ENCODE data around the gene PPP1R3F.

DNA sequence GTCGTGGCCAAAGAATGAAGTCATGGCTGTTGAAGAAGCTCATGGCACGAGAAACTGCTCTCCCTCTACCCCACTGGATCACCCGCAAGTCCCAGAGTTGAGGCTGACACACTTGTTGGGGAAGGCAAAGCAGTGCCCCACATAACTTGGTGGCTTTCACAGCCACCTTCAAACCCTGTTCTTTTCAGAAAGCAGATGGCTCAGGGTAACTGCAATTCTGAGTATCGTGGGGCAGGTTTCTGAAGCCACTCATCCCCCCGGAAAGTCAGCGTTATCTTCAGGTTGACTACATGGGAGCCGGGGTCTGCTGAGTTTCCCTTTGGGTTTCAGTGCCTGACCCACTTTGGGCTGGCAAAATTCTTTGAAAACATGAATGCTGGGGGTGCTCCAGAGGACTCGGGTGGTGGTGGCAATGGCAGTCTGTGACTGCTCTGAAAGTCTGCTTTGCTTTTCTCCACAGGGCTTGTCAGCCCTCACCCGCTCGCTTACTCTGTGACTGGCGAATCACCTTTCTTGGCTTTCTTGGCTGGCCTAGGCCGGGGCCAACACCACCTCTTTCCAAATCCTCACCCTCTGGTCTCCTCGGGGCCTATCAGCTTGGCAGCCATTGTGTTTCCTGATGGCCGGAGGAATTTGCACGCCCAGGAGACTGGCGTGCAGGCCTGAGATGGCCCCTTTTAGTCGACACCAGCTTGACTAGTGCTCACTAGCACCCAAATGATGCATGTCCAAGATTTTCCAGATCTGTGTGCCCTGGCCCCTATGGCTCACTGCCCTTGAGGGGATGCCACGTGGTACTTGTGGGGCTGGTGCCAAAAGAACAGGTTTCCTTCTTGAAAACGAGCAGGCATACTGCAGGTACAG lies 7.3 kb downstream of the PPP1R3F start:
- TF ChIP-seq, protein P1, sequence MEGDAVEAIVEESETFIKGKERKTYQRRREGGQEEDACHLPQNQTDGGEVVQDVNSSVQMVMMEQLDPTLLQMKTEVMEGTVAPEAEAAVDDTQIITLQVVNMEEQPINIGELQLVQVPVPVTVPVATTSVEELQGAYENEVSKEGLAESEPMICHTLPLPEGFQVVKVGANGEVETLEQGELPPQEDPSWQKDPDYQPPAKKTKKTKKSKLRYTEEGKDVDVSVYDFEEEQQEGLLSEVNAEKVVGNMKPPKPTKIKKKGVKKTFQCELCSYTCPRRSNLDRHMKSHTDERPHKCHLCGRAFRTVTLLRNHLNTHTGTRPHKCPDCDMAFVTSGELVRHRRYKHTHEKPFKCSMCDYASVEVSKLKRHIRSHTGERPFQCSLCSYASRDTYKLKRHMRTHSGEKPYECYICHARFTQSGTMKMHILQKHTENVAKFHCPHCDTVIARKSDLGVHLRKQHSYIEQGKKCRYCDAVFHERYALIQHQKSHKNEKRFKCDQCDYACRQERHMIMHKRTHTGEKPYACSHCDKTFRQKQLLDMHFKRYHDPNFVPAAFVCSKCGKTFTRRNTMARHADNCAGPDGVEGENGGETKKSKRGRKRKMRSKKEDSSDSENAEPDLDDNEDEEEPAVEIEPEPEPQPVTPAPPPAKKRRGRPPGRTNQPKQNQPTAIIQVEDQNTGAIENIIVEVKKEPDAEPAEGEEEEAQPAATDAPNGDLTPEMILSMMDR (IDR thresholded peaks at IDR 0.05; ENCODE audit: borderline replicate concordance, extremely low read depth, low read length, poor library complexity, severe bottlenecking): no peak
- no peak for TF ChIP-seq EZH2 (IDR thresholded peaks at IDR 0.05; ENCODE audit: borderline replicate concordance, low read depth, low read length, severe bottlenecking)
